DMS 273 (cell line): ENCODE data around the gene CIDEB.

Experiments
- DNase-seq: peaks from one replicate; lab custom pipeline; 2025; ENCODE audit not compliant: unreplicated experiment; lab: John Stamatoyannopoulos, UW

The CIDEB gene

GRCh38 chr14:24255438-24255837 is 52.3 kb downstream of the CIDEB start:
- no peak for DNase-seq
